ENCODE measurements around the gene CARD10.

CARD10 gene

GRCh38 chr22:37499789-37500540 is 19.2 kb downstream of the CARD10 start:
- in situ Hi-C loops (cut with HindIII; ENCODE audit: low sequenced_read_pairs): no loop called here
- DNase-seq (ENCODE audit: low read depth): no peak
- TF ChIP-seq CTCF (IDR thresholded peaks at IDR 0.05; ENCODE audit: low read depth, low read length, missing control alignments): no peak
- H3K4me3 ChIP-seq (ENCODE audit: low read depth, low read length): no peak overlapping the region

GRCh38 chr22:37499027-37499707 is 20.0 kb downstream of the CARD10 start:
- in situ Hi-C loops (cut with HindIII; ENCODE audit: low sequenced_read_pairs): no loop called here
- DNase-seq (ENCODE audit: low read depth): no peak
- no peak overlapping the region for H3K4me3 ChIP-seq (ENCODE audit: low read depth, low read length)
- TF ChIP-seq CTCF (IDR thresholded peaks at IDR 0.05; ENCODE audit: low read depth, low read length, missing control alignments): no peak

- H3K4me3 ChIP-seq (ENCODE audit: low read depth, low read length): no peak overlapping the region
- TF ChIP-seq CTCF (IDR thresholded peaks at IDR 0.05; ENCODE audit: low read depth, low read length, missing control alignments): peak; percentile 41
- in situ Hi-C loops (cut with HindIII; ENCODE audit: low sequenced_read_pairs): no loop called here
- no peak for DNase-seq (ENCODE audit: low read depth)
Measured at GRCh38 chr22:37498289-37498909, 20.8 kb downstream of the CARD10 start.

GRCh38 chr22:37497062-37497599 is 22.1 kb downstream of the CARD10 start:
- in situ Hi-C loops (cut with HindIII; ENCODE audit: low sequenced_read_pairs): no loop called here
- peak; percentile 95 for DNase-seq (ENCODE audit: low read depth)
- no peak overlapping the region for H3K4me3 ChIP-seq (ENCODE audit: low read depth, low read length)
- no peak for TF ChIP-seq CTCF (IDR thresholded peaks at IDR 0.05; ENCODE audit: low read depth, low read length, missing control alignments)

- in situ Hi-C loops (cut with HindIII; ENCODE audit: low sequenced_read_pairs): no loop called here
- no peak for TF ChIP-seq CTCF (IDR thresholded peaks at IDR 0.05; ENCODE audit: low read depth, low read length, missing control alignments)
- no peak overlapping the region for H3K4me3 ChIP-seq (ENCODE audit: low read depth, low read length)
- peak; percentile 54 for DNase-seq (ENCODE audit: low read depth)
Measured at GRCh38 chr22:37496651-37497050, 22.6 kb downstream of the CARD10 start.

GRCh38 chr22:37493979-37494378 is 25.2 kb downstream of the CARD10 start:
- no peak for DNase-seq (ENCODE audit: low read depth)
- no peak overlapping the region for H3K4me3 ChIP-seq (ENCODE audit: low read depth, low read length)
- in situ Hi-C loops (cut with HindIII; ENCODE audit: low sequenced_read_pairs): no loop called here
- TF ChIP-seq CTCF (IDR thresholded peaks at IDR 0.05; ENCODE audit: low read depth, low read length, missing control alignments): no peak
